Measurements from ENCODE around the gene IFT20. TPM values are rescaled to one million over a fixed set of nuclear protein-coding genes. Genes with fewer than 3 reads are reported as not detected.

IFT20 gene
- total and polyA plus RNA-seq, 2 of the 13 experiments (the other 11 are each of a cell fraction or from before 2014, with no cell fraction given), result 28.0 to 37.8 TPM

GRCh38 chr17:28370035-28370743 lies 34.9 kb upstream of the IFT20 start, which contains the start of gene VTN (continued):
- TF ChIP-seq, protein P1, sequence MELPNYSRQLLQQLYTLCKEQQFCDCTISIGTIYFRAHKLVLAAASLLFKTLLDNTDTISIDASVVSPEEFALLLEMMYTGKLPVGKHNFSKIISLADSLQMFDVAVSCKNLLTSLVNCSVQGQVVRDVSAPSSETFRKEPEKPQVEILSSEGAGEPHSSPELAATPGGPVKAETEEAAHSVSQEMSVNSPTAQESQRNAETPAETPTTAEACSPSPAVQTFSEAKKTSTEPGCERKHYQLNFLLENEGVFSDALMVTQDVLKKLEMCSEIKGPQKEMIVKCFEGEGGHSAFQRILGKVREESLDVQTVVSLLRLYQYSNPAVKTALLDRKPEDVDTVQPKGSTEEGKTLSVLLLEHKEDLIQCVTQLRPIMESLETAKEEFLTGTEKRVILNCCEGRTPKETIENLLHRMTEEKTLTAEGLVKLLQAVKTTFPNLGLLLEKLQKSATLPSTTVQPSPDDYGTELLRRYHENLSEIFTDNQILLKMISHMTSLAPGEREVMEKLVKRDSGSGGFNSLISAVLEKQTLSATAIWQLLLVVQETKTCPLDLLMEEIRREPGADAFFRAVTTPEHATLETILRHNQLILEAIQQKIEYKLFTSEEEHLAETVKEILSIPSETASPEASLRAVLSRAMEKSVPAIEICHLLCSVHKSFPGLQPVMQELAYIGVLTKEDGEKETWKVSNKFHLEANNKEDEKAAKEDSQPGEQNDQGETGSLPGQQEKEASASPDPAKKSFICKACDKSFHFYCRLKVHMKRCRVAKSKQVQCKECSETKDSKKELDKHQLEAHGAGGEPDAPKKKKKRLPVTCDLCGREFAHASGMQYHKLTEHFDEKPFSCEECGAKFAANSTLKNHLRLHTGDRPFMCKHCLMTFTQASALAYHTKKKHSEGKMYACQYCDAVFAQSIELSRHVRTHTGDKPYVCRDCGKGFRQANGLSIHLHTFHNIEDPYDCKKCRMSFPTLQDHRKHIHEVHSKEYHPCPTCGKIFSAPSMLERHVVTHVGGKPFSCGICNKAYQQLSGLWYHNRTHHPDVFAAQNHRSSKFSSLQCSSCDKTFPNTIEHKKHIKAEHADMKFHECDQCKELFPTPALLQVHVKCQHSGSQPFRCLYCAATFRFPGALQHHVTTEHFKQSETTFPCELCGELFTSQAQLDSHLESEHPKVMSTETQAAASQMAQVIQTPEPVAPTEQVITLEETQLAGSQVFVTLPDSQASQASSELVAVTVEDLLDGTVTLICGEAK (IDR thresholded peaks at IDR 0.05), result no peak
- TF ChIP-seq, protein P1 (CRISPR knock-in tag; IDR thresholded peaks at IDR 0.05), result peak; percentile 45; the same call in 1 of the 2 replicates
- TF ChIP-seq, protein P2, sequence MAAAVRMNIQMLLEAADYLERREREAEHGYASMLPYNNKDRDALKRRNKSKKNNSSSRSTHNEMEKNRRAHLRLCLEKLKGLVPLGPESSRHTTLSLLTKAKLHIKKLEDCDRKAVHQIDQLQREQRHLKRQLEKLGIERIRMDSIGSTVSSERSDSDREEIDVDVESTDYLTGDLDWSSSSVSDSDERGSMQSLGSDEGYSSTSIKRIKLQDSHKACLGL (CRISPR knock-in tag; IDR thresholded peaks at IDR 0.05), result 0 out of 2 replicates have a peak, but pooled peaks have one; percentile 14
- peak; percentile 58; the same call in 1 of the 2 replicates for TF ChIP-seq ATF3 (CRISPR knock-in tag; IDR thresholded peaks at IDR 0.05)
- peak; percentile 75; the same call in 1 of the 2 replicates for TF ChIP-seq ERF (CRISPR knock-in tag; IDR thresholded peaks at IDR 0.05)
- peak; percentile 66; the same call in 1 of the 2 replicates for TF ChIP-seq SRF (IDR thresholded peaks at IDR 0.05; ENCODE audit: low read depth, low read length)
- peak; percentile 93 for TF ChIP-seq ZBTB3 (CRISPR knock-in tag; IDR thresholded peaks at IDR 0.05; ENCODE audit: borderline replicate concordance, low read depth)
- no peak for TF ChIP-seq NBN (conservative IDR thresholded peaks at IDR 0.05)
- TF ChIP-seq ZC3H13 (CRISPR knock-in tag; IDR thresholded peaks at IDR 0.05), result peak; percentile 26; the same call in 1 of the 2 replicates
- TF ChIP-seq PHF21A (CRISPR knock-in tag; IDR thresholded peaks at IDR 0.05), result peak; percentile 97
- peak; percentile 56; the same call in 1 of the 2 replicates for TF ChIP-seq POLR2G (IDR thresholded peaks at IDR 0.05; ENCODE audit: low read depth, low read length)
- no peak for TF ChIP-seq PCBP1 (IDR thresholded peaks at IDR 0.05; ENCODE audit: borderline replicate concordance, low read depth, low read length)
- TF ChIP-seq GATAD1 (CRISPR knock-in tag; IDR thresholded peaks at IDR 0.05), result peak; percentile 60
- peak; percentile 81; the same call in 1 of the 2 replicates for TF ChIP-seq ZNF510 (CRISPR knock-in tag; IDR thresholded peaks at IDR 0.05; ENCODE audit: low read depth)
- peak; percentile 45; the same call in 1 of the 2 replicates for TF ChIP-seq ZSCAN5A (CRISPR knock-in tag; IDR thresholded peaks at IDR 0.05; ENCODE audit: borderline replicate concordance)
- peak; percentile 70; the same call in 1 of the 2 replicates for TF ChIP-seq DR1 (CRISPR knock-in tag; IDR thresholded peaks at IDR 0.05)
- peak; percentile 40; the same call in 1 of the 2 replicates for TF ChIP-seq KMT2A (CRISPR knock-in tag; IDR thresholded peaks at IDR 0.05)
- TF ChIP-seq ZNF768 (CRISPR knock-in tag; IDR thresholded peaks at IDR 0.05), result peak; percentile 27; the same call in 1 of the 2 replicates
- 0 out of 2 replicates have a peak, but pooled peaks have one; percentile 69 for TF ChIP-seq ZNF274 (CRISPR knock-in tag; IDR thresholded peaks at IDR 0.05)

Data from HepG2 (cell line).